Measurements from ENCODE around the gene FMNL2.

FMNL2 gene

GRCh38 chr2:152683400-152683799 is 348.4 kb downstream of the FMNL2 start:
- H3K79me2 ChIP-seq (ENCODE audit: low read length) = peaks cover 73% of the 10 kb centered on the region
- H3K4me2 ChIP-seq (ENCODE audit: low read depth, low read length) = no peak overlapping the region
- H3K9me2 ChIP-seq (replicated peaks; ENCODE audit: insufficient read depth, low read length) = no peaks in the 10 kb centered on the region
- no peaks in the 10 kb centered on the region for H3K4me1 ChIP-seq (ENCODE audit: low read length)
- no peak for DNase-seq
- H2AFZ ChIP-seq (ENCODE audit: low read length) = no peak overlapping the region
- H3F3A ChIP-seq (ENCODE audit: insufficient read depth, low read length) = no peaks in the 10 kb centered on the region
- TF ChIP-seq EZH2 (optimal IDR thresholded peaks at IDR 0.05; ENCODE audit: low read depth, low read length) = no peak
- TF ChIP-seq EZH2phosphoT487 (IDR thresholded peaks at IDR 0.05; ENCODE audit: low read length) = no peak
- no peak for TF ChIP-seq CTCF (IDR thresholded peaks at IDR 0.05; ENCODE audit: low read length)
- H4K20me1 ChIP-seq (ENCODE audit: insufficient read depth, low read length) = peaks cover 3% of the 10 kb centered on the region; the same call in 1 of the 2 replicates
- H3K4me3 ChIP-seq (ENCODE audit: low read length) = no peak overlapping the region
- no peaks in the 10 kb centered on the region for H3K9me3 ChIP-seq (replicated peaks; ENCODE audit: insufficient read depth, low read length)
- H3K9ac ChIP-seq (ENCODE audit: low read length) = no peak overlapping the region
- no peaks in the 10 kb centered on the region for H3K27me3 ChIP-seq (replicated peaks; ENCODE audit: insufficient read depth, low read length)
- H3K27ac ChIP-seq (ENCODE audit: low read length) = no peak overlapping the region
- H3K36me3 ChIP-seq (replicated peaks; ENCODE audit: insufficient read depth, low read length) = peaks cover 12% of the 10 kb centered on the region; the same call in 1 of the 2 replicates

DNA sequence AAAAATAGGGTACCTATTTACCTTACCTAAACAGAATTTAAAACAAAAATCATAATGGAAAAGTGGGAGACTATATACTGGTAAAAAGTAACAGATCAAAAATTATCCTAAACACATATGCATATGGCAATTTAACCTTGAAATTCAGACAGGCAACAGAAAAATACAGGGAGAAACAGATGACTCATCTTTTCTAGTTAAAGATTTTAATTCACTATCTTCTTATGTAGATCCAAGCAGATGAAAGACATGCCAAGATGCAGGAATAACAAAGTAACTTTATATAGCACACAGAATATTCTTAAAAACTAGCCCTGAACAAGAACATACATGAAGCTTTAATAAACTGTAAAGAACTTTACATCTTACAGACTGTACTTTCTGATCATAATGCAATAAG is 351.3 kb downstream of the FMNL2 start:
- no peaks in the 10 kb centered on the region; the same call in 1 of the 2 replicates for H3K36me3 ChIP-seq (replicated peaks; ENCODE audit: insufficient read depth, low read length)
- TF ChIP-seq EZH2 (optimal IDR thresholded peaks at IDR 0.05; ENCODE audit: low read depth, low read length) (no peak), EZH2phosphoT487 (IDR thresholded peaks at IDR 0.05; ENCODE audit: low read length) (no peak), CTCF (IDR thresholded peaks at IDR 0.05; ENCODE audit: low read length) (no peak)

DNA sequence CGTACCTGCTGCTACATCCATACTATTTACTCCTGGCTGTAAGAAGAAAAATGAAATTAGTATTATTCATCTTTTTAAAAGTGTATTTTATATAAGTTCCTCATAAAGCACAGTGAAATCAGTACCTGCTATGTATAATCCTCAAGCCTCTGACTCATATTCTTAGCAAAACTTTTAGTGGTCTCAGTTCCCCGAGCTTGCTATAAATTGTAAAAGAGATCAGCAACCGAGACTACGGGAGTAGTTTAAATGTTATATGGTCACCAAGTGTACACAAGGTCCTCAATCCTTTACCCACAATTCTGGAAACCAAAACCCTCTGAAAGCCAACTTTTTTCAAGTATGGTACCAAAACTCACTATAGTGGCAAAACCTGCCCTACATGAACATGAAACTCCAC is 358.1 kb downstream of the FMNL2 start:
- H3K9ac ChIP-seq (ENCODE audit: low read length) = no peak overlapping the region
- no peaks in the 10 kb centered on the region for H3K9me2 ChIP-seq (replicated peaks; ENCODE audit: insufficient read depth, low read length)
- TF ChIP-seq CTCF (IDR thresholded peaks at IDR 0.05; ENCODE audit: low read length) = no peak
- TF ChIP-seq EZH2 (optimal IDR thresholded peaks at IDR 0.05; ENCODE audit: low read depth, low read length) = no peak
- no peak for TF ChIP-seq EZH2phosphoT487 (IDR thresholded peaks at IDR 0.05; ENCODE audit: low read length)
- H4K20me1 ChIP-seq (ENCODE audit: insufficient read depth, low read length) = no peaks in the 10 kb centered on the region; the same call in 1 of the 2 replicates
- no peak overlapping the region for H2AFZ ChIP-seq (ENCODE audit: low read length)
- H3K36me3 ChIP-seq (replicated peaks; ENCODE audit: insufficient read depth, low read length) = peaks cover 9% of the 10 kb centered on the region; the same call in 1 of the 2 replicates
- H3K4me1 ChIP-seq (ENCODE audit: low read length) = 0 out of 2 replicates have a peak, but pooled peaks cover 5% of the 10 kb centered on the region
- peaks cover 20% of the 10 kb centered on the region; the same call in 1 of the 2 replicates for H3F3A ChIP-seq (ENCODE audit: insufficient read depth, low read length)
- H3K4me3 ChIP-seq (ENCODE audit: low read length) = no peak overlapping the region
- H3K9me3 ChIP-seq (replicated peaks; ENCODE audit: insufficient read depth, low read length) = no peaks in the 10 kb centered on the region
- DNase-seq = no peak
- no peaks in the 10 kb centered on the region for H3K27me3 ChIP-seq (replicated peaks; ENCODE audit: insufficient read depth, low read length)
- H3K27ac ChIP-seq (ENCODE audit: low read length) = no peak overlapping the region
- no peak overlapping the region for H3K4me2 ChIP-seq (ENCODE audit: low read depth, low read length)
- H3K79me2 ChIP-seq (ENCODE audit: low read length) = peaks cover 76% of the 10 kb centered on the region

More for the DNA sequence above, 351.3 kb downstream of the FMNL2 start:
- Histone ChIP-seq H3K27me3 (replicated peaks; ENCODE audit: insufficient read depth, low read length) (no peaks in the 10 kb centered on the region), H3K9ac (ENCODE audit: low read length) (no peak overlapping the region), H3K4me1 (ENCODE audit: low read length) (no peaks in the 10 kb centered on the region), H3K27ac (ENCODE audit: low read length) (no peak overlapping the region), H3K9me2 (replicated peaks; ENCODE audit: insufficient read depth, low read length) (no peaks in the 10 kb centered on the region), H3K9me3 (replicated peaks; ENCODE audit: insufficient read depth, low read length) (no peaks in the 10 kb centered on the region), H2AFZ (ENCODE audit: low read length) (no peak overlapping the region), H3K79me2 (ENCODE audit: low read length) (peaks cover 81% of the 10 kb centered on the region), H4K20me1 (ENCODE audit: insufficient read depth, low read length) (peaks cover 3% of the 10 kb centered on the region; the same call in 1 of the 2 replicates), H3K4me2 (ENCODE audit: low read depth, low read length) (no peak overlapping the region), H3K4me3 (ENCODE audit: low read length) (no peak overlapping the region), H3F3A (ENCODE audit: insufficient read depth, low read length) (no peaks in the 10 kb centered on the region)
- no peak for DNase-seq

Measured in MM.1S (cell line).